Right ventricle myocardium superior (tissue), 1 donor: ENCODE data around the gene NQO2. TPM values are rescaled to one million over a fixed set of nuclear protein-coding genes. Genes with fewer than 3 reads are reported as not detected.
"Not testable (repeated sequence)": the region's sequence is repeated elsewhere in the genome, so short reads cannot be mapped to it uniquely, and the experiment has no call there.

Experiments used
- ATAC-seq: fragments of 200-7000 bp; cut with Tn5 transposase; one replicate; pipeline ENCODE4 v1.9.1; 2020; ENCODE audit warnings: mild to moderate bottlenecking; ENCODE audit not compliant: poor library complexity
- DNase-seq: peaks from one replicate; pipeline ENCODE4 v3.0.0-alpha.2; 2020
- intact Hi-C: fragments of 100-400 bp; cut with DNase I; formaldehyde crosslinking; loops from one replicate; pipeline ENCODE4 v1.11.2; 2022
- total RNA-seq: library from RNA; stranded (reverse); fragmentation: NEBNext Ultra II Directional; extraction: Animal tissue kit (Norgen Biotek cat#: 25700); gene quantifications from one replicate; pipeline ENCODE4 v1.2.1, GENCODE V29; 2021
- donor health status: DM: no; HTN: yes; CAD: no; lungs with severe emphysema.

NQO2 gene
- total RNA-seq, 1 donor from 2014 or later, result 70.5 TPM

DNA sequence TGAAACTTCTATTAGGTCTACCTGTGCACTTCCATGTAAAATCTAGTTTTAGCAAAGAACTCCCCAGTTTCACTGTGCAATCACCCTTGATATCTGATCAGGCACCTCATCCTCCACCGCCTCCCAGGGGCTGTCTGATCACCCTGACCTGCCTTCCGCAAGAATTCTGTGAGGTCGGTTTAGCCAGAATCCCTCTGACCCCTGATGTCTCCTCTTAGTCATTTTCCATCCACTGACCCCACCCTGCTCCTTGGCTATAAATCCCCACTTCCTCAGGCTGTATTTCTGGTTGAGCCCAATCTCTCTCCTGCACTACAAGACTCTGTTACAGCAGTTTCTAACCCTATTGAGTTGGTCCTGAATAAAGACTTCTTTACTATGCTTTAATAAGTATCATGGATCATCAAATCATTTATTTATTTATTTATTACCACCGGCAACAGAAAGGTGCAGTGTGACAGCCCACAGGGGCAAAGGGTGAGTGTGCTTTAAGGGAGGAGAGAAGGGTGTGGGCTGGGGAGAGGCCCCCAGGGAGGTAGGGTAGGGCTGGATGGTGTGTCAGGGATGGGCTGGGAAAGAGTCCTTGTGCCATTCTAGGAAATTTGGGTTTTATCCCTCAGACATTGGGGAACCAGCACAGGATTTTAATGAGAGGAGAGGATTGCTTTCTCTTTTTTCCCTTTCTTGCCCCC, 17.1 kb upstream of the NQO2 start:
- intact Hi-C loops, result loop anchor here (10.0 kb wide), 1 partner anchor 48 kb away; no protein-coding TSS in a partner anchor

DNA sequence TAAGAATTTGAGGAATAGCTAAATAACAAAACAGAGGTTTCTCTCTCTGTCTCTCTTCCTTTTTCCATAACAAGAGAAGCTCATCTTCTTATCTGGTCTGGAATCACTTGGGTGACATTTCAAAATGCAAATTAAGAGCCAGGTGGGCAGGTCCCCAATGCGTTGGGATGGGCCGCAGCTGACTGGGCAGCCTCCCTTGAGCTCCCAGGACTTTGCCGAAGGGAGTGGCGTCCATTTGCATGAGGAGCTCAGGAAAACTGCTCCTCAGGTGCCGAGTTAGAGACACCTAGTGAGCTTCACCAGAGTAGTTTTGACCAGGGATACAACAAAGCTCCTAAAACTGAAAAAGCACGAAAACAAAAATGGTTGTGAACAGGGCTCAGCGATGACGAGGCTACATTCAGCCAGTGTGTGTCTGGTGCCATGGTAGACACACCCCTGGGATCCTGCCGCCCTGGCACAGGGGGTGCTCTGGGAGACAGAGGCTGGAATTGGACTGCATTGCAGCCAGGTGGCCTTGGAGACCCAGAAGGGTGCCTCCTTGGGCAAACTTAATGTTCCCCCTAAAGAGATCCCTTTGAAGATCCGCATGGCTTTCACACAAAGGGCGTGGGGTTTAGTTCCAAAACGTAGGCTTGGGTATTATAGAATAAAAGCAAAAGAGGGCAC, 14.8 kb upstream of the NQO2 start:
- no peak for ATAC-seq
- no peak for DNase-seq
- intact Hi-C loops, result loop anchor here (5.0 to 10.0 kb wide), 2 partner anchors 33 to 50 kb away; no protein-coding TSS in a partner anchor

More for the DNA sequence above, 17.1 kb upstream of the NQO2 start:
- DNase-seq (no peak), ATAC-seq (peak; percentile 18)

DNA sequence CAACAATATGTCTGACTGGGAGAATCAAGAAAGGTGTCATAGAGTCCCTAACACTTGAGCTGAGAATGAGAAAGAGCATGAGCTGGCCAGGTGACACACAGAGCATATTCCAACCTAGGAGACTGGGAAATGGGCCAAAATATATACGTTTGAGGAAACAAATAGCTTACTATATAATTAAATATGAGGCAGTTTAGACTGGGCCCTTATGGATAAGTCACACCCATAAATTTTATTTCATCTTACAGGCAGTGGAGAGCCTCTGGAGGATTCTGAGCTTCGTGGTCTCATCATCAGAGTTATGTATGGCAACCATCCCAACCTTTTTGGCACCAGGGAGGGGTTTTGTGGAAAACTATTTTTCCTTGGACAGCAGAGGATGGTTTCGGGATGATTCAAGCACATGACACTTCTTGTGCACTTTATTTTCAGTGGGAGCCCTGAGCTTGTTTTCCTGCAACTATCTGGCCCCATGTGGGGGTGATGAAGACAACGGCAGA, 12.9 kb upstream of the NQO2 start:
- ATAC-seq, result no peak
- intact Hi-C loops, result loop anchor here (5.0 to 10.0 kb wide), 2 partner anchors 34 to 52 kb away; no protein-coding TSS in a partner anchor
- DNase-seq, result no peak

DNA sequence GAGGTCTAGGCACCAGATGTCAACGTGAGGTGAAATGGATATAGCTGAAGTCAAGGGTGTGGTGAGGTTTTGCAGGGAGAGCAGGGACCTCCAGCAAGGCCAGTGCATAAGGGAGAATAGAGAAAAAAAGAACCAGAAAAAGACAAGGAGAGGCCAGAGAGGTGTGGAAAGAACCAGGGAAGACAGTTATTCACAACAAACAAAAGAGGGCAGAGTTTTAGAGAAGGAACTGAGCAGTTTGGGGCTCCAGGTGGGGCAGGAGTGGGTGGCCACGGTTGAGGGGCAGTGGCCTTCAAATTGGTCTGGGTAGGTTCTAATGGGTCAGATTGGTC, 11.6 kb upstream of the NQO2 start:
- DNase-seq (no peak), ATAC-seq (no peak)
- intact Hi-C loops, result loop anchor here (2.0 to 10.0 kb wide), 3 partner anchors 36 to 145 kb away; no protein-coding TSS in a partner anchor

DNA sequence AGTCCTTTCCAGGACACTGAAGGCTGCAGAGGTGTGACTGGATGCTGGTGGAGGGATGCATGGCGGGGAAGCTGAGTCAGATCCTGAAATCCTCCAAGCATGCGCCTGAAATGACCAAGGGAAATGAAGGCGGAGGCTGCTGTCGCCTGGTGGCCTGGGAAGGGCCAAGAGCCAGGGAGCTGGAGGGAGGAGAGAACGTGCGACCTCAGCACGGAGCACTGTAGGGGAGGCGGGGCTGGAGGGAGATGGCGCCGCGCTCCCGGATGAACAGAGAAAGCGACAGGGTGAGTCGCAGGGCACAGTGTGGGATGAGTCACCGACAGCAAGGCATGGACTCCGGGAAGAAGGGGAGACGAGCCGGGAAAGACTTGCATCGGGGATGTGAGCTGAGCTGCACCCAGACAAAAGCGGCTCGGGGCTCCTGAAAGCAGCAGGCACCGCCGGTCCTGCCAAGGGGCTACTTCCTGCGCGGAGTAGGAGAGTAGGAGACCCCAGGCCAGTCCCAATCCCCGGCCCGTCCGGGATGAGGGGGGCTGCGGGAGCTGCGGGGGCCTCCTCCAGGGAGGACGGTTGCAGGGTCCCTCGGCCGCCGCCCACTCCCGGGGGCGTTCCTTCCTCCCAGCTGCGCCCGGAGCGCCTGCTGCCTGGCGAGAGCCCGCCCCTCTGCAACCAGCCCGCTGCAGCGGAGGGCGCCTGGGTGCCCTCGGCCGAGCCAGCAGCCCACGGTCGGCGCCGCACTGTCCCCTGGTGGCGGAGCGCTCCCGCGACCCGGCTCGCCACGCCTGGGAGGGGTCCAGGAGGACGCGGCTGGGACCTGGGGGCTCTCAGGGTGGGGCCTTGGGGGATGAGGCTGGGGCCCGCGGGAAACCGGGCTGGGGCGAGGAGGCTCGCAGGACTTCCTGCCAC, 11.0 kb upstream of the NQO2 start:
- intact Hi-C loops, result loop anchor here (2.0 to 10.0 kb wide), 3 partner anchors 36 to 146 kb away; no protein-coding TSS in a partner anchor
- ATAC-seq (peak; percentile 88), DNase-seq (peak; percentile 94)

DNA sequence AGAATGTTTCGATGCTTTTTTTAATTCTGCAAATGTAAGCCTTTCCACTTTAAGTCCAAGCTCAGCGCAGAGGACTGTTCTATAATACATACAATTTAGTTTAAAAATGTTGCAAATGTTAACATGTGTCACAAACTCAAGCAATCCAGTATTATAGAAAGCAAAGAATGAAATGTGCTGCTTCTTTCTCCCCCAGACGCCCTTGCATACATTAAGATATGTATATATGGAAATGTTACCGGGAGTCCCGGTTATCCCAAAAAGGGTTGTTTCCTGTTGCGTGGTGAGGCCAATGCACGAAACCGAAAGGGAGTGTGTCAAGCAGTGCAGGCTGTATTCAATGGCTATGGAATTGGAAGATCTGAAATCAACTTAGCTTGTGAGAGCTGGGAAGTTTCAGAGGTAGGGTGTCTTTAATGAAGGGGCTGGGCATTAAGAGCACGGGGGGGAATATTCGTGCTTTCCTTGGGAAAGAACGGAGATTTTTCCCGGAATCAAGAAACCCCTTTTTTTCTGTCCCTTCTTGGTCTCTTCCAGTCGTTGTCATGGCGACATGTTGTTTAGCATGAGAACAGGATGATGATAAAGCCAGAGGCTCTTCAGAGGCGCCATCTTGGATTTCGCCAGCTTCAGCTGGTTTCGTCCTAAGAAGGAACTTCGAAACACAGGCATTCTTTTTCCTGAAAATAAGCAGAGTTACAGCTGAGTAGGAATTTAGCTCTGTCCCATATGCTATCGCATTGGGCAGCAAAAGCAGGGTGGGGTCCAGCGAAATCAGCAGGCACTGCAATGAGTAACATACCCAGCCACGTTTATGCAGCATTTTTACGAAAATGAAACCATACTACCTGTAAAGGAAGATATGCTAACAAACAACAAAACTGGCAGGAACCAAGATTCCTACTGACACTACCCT, 10.1 kb upstream of the NQO2 start:
- intact Hi-C loops, result loop anchor here (2.0 to 10.0 kb wide), 3 partner anchors 37 to 147 kb away; no protein-coding TSS in a partner anchor
- ATAC-seq, result peak; percentile 79
- DNase-seq, result peak; percentile 78

DNA sequence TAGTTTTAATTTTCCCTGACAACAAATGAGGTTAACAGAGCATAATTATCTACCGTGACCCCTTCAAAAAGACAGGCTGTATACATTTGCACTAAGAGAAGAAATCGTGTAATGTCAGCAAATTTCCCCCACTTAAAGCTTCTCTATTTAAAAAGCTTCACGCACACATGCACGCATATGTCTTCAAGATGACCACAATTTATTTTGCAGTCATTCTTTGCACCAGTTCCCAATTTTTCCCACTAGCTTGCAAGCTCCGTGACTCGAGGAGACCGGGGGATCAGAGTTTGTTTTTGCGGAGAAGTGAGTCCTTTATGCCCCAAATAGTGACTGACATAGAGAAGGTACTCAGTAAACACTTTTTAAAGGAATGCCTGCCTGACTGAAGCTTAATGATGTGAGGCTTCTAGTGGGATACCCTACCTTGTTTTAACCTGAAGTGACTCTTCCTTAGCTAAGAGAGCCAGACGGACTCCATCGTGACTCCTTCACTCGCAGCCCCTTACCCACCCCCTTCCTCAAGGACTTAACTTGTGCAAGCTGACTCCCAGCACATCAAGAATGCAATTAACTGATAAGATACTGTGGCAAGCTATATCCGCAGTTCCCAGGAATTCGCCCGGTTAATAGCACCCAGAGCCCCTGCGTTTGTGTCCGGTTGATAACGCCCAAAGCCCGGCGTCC, 9.3 kb upstream of the NQO2 start:
- DNase-seq, result peak; percentile 50
- no peak for ATAC-seq
- intact Hi-C loops, result no loop called here

DNA sequence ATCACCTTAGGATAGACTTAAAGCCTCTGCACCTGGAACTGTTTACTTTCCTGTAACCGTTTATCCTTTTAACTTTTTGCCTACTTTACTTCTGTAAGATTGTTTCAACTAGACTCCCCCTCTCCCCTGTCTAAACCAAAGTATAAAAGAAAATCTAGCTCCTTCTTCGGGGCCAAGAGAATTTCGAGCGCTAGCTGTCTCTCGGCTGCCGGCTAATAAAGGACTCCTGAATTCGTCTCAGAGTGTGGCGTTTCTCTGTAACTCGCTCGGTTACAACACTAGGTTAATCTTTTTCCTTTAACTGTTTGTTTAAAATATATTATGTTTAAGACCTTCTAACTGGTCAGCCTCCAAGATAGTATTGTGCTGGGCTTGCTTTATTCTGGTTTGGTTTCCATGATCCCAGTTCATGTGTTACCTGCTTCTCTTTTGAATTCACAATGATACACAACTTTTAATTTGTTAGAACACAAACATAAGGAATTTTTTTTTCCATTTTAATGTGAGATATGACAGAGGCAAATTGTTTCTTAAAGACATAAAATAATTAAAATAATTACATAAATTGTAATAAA, 8.7 kb upstream of the NQO2 start:
- intact Hi-C loops, result no loop called here
- ATAC-seq (no peak), DNase-seq (no peak)

DNA sequence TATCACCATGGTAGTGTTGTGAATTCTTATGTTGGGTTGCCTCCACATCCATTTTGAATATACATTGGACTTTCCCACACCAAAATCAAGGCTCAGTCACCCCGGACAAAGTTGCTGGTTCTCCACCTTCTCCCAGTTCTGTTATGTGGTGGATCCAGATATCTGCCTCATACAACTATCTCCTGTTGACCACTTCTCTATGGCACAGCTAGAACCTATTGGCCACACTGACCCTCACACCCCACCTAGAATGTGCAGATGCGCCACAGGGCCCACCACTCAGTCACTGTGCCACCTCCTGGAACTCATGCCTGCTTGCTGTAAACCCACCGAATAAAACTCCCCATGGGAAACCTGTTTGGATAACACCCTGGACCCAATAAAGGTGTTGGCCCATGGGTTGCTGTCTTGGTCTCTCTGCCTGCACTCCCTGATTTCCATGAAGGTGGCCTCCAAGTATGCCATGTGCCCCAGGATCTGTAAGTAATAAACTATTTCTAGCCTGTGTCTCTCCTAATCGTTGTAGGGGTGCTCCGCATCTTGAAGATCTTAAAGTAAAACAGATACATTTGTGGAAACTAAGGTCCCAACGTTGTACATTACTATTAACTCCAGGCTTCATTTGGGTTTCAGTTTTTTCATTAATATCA, 7.2 kb upstream of the NQO2 start:
- ATAC-seq, result no peak
- no peak for DNase-seq
- intact Hi-C loops, result no loop called here

DNA sequence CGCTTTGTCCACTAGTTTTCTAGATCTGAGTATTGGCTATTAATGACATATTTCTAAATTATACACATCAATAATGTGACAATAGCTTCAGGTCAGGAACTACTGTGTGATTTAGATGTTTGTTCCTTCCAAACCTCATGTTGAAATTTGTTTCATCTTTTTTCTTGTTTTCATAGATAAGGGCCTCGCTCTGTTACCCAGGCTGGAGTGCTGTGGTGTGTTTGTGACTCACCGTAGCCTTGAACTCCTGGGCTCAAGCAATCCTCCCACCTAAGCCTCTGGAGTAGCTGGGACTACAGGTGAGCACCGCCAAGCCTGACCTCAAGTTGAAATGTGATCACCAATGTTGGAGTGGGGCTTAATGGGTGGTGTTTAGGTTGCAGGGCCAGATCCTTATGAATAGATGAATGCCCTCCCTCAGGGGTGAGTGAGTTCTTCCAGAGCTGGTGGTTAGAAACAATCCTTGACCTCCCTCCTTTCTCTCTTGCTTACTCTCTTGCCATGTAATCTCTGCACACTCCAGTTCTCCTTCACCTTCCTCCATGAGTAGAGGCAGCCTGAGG, 5.9 kb upstream of the NQO2 start:
- DNase-seq (no peak), ATAC-seq (no peak)
- intact Hi-C loops, result no loop called here

DNA sequence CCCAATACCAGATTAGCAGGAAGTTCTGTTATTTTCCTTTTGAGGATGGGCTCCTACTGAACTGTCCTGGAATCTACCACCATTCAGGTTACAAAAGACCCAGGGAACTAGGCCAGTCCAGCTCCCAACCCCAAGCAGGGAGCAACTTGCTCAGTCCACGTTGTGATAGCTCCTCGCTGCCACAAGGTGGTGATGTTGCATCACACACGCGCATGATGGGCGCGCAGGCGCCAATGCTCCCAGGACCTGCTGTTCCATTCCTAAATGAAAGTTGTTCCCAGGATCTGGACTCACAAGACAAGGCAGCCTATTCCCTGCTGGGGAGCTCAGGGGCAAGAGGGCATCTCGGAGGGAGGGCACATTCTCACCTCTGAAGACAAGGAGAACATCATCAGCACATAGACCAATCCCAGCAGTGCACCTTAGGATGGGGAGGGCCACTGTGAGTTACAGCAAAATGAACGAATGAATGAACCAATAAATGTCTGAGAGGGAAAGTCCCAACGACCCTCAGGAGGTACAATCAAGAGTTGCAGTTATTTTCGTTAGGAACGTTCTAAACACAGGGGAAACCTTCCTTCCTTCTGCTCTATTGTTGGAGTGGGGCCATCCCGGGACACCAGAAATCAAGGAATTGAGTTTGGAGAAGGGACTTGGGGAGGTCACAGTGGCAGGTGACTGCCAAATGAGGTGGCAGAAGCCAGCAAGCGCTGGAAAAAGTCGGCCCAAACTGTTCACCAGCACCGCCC, 1.3 kb upstream of the NQO2 start:
- intact Hi-C loops, result loop anchor here (2.0 kb wide), 1 partner anchor 58 kb away; no protein-coding TSS in a partner anchor
- DNase-seq, result not testable (repeated sequence)
- peak; percentile 79 for ATAC-seq

DNA sequence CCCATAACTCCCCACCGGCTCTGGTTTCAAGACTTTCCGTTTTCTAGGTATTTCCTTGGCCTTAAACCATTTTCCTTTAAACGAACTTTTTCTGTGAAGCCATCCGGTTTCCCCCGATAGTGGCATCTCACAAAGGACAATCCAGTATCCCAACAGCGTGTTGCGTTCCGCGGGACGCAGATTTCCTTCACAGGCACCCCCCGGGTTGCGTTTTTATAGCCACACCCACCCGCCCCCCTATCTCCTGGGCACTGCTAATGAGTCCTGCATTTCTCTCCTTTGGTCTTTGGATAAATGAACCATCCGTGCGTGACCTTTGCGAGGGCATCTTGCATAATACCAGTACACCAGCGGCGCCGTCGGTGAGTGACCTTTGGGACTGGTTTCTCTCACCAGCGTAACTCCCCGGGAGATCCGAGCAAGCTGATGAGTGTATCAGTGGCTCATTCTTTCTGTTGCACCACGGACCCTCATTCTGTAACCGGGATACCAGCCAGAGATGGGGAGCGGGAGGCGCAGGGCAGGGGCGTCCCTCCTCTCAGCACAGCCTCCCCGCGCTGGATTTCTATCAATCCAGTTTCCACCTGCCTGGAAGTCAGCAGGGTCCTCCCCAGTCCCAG, 586 bp upstream of the NQO2 start:
- intact Hi-C loops, result loop anchor here (2.0 kb wide), 1 partner anchor 58 kb away; no protein-coding TSS in a partner anchor
- peak; percentile 39 for ATAC-seq
- no peak for DNase-seq

DNA sequence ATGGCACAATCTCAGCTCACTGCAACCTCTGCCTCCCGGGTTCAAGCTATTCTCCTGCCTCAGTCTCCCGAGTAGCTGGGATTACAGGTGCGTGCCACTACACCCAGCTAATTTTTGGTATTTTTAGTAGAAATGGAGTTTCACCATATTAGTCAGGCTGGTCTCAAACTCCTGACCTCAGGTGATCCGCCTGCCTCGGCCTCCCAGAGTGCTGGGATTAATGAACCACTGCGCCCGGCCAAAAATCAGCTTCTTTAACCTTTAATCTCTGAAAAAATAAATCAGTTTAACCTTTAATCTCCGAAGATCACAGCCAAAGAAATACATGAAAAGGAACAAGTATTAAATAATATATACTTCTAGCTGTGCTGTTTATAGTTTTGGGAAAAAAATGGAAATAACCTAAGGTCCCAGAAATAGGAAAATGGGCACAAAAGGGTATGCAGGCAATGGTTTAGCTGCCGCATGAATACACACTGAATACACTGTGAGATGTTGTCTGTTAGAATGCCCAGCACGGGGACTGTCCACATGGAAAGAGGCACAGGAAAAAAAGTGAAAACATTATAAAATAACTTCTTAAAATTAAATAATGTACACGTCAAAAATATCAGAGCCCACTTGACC, 1.6 kb downstream of the NQO2 start:
- ATAC-seq, result no peak
- intact Hi-C loops, result no loop called here
- DNase-seq, result no peak

DNA sequence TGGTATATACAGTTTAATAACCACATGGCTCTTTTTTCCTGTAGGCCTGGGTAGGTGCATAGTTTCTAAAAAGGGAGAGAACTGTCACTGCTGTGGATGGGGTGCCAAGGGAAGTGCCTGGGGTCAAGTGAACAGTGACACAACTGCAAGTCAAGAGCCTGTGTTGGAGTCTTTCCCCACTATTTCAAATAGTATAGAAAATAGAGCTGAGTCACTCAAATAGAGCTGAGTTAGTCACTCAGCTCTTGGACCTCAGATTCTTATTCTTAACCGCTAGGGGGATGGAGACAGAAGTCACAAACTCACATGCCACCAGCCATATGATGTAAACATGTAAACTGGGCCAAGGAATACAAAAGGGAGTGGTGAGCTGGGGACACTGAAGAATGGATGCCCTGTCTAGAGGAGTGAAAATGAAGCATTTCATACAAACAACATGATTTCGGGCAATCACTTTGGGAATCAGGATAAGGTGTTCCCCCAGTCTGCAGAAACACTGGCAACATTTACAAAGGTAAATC, 2.1 kb downstream of the NQO2 start:
- no peak for DNase-seq

More for the DNA sequence above, 2.1 kb downstream of the NQO2 start:
- intact Hi-C loops, result no loop called here
- no peak for ATAC-seq
